ENCODE measurements around the gene SCARB1.

SCARB1 gene

DNA sequence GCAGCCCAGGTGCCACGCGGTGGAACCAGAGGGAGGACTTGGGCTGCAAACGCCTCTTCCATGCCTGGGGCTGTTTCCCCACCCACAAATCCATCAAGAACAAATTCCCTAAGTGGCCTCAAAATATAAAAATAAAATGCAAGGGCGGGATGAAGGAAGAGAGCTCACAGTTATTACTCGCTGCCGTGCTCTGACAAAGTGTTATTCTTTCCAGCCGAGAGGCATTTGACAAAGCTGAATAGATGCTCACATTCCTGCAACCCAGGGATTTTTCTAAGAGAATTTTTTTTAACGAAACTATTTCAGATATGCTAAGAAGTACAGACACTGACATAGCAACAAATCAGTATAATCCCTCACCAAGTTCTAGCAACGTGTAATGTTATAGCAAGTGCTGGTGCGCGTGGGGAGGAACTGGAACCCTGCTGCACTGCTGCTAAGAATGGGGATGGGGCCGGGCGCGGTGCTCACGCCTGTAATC is 70.7 kb downstream of the SCARB1 start:
- no peak for DNase-seq

DNA sequence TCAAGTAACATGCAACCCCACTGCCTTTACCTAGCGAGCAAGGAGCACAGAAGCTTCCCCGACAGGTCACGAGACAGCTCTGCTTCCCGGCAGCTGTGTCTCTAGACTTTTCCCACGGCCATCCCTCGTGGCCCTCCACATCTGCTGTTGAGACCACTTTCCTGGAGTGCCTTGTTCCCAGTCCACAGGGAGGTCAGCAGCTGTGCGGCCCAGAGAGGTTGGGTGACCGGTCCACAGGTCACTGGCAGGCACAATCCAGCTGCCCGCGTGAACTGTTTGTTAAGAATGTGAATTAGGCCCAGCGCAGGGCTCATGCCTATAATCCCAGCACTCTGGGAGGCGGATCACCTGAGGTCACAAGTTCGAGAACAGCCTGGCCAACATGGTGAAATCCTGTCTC is 71.5 kb downstream of the SCARB1 start:
- no peak for DNase-seq

DNA sequence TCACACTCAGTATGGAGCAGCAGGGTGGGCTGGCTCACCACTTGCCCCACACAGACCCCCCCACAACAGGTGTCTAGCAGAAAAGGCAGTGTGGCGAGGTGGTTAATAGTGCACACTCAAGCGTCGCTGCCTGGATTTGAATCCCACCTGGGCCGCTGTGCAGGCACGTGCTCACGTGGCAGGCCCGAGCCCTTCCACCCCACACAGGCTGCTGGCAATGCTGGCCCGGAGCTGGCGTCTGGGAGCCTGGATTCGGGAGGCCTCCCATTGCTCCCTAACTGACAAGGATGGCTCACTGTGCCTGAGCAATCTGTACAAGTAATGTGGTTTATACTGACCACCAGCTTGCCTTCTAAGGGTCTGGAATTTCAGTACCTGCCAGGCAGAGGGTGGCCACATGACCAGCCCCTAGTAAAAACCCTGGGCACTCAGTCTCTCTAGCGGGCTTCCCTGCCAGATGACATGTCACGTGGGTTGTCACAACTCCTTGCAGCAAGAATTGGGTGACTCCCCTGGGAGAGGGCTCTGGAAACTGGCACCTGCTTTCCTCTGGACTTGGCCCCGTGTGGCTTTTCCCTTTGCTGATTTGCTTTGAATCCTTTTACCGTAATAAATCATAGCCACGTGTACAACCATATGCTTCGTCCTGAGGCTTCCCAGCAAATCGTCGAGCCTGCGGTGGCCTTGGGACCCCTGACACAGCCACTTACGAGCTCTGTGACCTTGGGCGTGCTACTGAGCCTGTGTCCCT is 72.8 kb downstream of the SCARB1 start:
- no peak for DNase-seq

DNA sequence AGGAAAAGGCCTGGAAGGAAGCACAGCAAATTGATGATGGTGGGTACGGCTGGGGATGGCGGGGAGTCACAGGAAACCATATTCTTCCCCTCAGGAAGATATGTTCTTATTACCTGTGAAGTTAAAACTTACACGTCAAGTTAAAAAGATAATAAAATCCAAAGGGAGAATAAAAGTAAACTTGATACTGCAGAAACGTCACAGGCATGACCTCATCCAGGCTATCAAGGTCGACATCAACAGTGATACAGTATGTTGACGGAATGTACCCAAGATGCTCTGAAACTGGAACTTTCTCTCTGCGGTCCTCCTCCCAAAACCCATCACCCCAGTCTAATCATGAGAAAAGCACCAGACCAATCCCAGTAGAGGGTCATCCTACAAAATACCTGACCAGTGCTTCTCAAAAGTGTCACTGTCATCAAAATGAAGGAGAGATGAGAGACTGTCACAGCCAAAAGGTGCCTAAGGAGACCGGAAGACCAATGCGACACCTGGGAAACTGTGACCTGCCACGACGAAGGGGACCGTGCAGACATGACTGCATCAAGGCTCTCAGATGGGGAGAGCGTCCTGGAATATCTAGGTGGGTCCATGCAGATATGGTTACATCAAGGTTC is 74.6 kb downstream of the SCARB1 start:
- no peak for DNase-seq

DNA sequence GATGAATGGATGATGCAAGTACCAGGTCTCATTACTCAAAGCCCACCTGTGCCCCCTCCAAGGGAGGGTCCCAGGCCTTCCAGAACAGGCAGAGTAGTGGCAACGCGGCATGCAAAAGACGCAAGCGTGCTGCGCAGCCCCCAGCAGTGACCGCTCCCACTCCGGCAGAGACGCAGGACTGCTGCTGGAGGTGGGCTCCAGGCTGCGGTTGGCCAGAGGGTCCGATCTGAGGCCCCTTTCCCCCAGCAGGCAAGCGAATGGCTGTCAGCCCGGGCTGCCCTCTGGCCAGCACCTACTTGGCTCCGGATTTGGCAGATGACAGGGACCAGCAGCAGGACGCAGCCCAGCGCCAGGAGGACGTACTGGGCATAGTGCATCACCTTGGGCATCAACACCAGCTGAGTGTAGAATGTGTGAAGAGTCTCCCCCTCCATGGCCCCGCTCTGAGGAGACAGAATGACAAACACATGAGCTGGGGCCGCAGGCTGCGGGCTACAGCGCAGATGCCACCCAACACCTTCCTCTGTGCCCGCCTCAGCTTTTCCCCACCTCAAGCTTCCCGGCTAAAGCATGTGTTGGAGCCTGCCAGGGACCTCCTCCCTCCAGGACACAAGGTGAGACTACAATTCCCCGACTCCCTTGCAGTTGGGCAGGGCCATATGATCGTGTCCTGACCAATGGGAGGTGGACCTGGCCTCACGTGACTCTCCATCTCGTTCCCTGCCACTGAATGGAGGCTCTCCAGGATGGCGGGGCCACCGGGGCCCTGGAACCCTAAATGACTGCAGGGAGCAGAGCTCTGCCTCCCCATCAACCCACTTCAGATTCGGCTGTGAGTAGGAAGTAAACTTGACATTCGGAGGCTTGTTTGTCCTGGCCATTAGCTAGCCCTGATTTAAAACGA is 77.4 kb downstream of the SCARB1 start:
- no peak for DNase-seq

DNA sequence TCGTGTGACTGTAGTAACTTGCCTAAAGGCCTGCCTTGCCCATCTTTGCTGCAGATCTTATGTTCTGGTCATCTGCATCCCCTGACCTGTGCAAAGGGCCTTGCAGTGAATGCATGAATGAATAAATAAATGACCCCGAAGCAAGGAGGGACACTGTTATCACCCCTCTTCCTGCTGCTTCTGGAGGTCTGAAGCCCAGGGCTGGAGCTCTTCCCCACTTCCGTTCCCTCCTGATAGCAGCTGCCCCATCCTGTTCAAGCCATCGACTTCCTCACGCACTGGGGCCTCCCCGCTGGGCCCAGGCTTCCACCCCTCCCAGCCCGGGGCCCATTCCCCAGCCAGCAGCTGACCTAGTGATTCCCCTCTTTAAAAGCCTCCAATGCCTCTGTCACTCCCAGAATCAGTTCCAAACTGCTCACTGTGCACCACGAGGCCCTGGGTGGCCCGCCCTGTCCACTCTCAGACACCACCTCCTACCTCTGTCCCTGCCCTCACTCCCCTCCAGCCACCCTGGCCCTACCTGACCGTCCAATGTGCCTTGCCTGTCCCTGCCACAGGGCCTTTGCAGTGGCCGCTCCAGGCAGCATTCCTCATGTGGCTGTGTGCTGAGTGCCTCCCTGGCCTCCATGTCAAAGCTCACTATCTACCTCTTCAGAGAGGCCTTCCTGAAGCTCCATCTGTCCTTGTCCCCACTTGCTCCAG is 78.6 kb downstream of the SCARB1 start:
- DNase-seq, result no peak

DNA sequence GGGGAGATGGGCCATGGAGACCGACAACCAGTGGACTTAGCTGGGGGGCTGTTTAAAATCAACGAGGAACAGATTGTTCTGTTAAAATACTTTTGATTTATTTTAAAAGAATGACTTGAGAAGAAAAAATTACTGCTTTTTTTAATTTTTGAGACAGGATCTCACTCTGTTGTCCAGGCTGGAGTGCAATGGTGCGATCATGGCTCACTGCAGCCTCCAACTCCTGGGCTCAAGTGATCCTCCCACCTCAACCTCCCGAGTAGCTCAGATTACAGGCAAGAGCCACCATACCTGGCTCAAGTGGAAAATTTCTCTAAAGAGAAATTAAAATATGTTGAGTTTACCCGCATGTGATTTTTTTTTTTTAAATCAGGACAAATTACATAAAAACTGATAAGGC is 80.6 kb downstream of the SCARB1 start:
- no peak for DNase-seq

DNA sequence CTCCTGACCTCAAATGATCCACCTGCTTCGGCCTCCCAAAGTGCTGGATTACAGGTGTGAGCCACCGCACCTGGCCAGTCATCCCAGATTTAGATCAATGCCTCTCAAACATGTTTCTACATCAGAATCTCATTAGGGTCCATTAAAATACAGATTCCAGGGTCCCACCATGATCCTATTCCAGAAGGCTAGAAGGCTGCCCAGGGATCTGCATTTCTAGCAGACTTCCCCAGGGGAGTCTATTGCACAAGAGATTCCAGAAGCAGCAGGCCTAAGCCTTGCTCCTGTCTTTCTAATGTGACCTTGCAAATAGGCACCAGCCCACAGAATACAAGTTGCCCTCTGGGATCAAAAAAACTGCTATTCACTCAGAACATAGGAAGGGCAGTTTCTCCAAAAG is 81.5 kb downstream of the SCARB1 start:
- no peak for DNase-seq

DNA sequence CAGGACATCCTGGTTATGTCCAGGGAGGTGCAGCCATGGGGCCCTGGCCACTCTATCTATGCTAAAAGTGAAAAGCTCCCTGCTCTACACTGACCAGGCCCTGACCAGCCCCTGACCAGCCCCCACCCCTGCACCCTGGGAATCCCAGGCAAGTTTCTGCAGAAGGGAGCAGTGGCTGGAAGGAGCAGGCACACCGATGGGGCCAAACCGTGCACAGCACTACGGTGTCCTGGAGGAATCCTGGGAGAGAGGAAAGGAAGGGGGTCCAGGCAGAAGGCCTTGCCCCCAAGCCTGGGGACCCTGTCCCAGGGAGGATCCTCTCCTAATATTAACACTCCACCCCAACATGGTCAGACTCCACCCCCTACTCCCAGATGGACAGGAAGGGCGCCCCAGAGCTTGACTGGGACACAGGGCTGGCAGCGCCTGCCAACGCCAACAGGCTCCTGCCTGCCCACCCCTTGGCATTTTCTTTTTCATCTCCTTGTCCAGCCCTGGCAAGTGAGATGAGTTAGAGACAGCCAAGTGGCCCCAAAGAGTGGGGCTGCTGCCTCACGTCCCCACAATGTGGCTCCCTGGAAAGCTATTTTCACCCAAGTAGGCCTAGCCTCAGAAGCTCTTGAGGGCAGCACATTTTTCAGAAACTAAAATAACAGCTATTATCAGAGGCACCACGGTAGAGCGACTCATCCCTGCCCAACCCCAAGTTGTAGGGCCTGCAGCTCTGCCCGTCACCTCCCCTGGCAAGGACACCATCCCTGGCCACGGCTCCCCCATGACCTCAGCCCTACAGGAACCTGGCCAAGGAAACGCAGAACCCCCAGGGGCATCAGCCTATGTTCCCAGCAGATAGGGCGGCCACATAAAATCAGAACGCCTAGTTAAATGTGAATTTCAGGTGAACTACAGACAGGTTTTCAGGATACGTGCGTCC is 82.6 kb downstream of the SCARB1 start:
- no peak for DNase-seq

DNA sequence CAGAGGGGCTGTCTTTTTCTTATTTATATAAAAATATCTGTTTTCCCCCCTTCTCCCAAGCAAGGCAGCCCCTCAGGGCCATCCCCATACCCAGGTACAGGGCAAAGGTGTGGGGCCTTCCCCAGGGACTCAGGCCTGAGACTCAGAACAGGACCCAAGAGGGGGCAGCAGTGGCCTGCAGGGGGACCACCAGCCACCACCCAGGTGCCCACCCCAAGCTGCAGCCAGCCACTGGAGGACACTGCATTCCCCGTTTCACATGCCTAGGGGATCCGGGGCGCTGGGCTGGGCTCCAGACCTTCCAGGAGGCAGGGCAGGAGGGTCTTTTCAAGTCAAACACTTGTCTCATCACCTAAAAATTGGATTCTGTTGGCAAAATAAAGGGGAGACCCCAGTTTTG is 83.3 kb downstream of the SCARB1 start:
- DNase-seq, result no peak

DNA sequence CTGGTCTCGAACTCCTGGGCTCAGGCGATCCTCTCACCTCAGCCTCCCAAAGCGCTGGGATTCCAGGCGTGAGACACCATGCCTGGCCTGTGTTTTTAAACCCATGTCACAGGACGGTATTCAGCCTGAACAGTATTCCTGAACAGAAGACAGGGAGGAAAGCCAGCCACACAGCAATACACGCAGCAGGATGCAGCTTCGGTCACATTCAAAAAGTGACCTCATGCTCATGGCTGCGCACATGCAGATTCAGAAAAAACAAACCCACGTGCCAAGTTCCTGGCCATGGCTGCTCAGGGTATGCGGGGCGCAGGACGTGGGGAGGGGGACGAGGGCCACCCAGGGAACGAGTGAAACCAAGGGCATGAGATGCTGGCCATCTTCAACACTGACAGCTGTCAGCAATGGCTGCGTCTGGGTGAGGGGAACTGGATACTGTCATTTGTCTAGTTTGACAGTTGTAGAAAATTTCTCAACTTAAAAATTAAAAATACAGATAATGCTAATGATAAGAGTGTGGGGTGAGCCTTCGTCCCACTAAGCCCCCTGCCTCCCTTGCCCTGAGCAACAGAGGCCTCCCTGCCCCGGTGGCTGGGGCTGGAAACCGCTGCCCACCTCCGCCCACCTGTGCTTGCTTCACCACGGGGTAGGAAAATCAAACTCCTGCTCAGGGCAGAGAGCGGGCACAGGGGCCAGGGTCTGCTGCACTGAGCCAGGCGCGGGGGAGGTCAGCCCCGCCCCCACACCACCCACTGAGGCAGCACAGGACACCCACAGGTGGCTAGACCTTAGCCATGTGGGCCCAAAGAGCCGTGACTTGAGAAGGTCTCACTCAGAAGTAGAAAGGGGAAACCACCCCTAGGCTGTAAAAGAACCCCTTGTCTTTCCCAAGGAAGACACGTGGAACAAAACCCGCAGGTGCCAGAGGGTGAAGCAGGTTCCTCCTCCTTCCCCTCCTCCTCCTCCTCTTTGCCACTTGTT is 84.2 kb downstream of the SCARB1 start:
- DNase-seq, result no peak

DNA sequence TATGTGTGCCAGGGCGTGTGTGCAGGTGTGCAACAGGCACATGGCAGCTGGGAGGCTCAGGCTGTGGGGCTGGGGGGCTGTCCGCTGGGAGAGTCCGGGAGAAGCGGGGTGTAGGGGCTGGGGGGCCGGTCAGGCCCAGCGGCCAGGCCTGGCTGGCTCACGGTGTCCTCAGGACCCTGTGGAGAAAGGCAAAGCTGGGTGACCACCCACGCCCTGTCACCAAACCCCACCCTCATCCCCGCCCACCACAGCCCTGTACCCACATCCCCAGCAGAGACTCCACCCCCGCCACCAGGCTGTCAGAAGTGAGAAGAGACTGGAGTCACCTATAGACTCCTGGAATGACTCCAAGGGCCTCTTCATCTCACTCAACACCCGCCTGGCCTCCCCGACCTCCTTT is 85.3 kb downstream of the SCARB1 start:
- no peak for DNase-seq

DNA sequence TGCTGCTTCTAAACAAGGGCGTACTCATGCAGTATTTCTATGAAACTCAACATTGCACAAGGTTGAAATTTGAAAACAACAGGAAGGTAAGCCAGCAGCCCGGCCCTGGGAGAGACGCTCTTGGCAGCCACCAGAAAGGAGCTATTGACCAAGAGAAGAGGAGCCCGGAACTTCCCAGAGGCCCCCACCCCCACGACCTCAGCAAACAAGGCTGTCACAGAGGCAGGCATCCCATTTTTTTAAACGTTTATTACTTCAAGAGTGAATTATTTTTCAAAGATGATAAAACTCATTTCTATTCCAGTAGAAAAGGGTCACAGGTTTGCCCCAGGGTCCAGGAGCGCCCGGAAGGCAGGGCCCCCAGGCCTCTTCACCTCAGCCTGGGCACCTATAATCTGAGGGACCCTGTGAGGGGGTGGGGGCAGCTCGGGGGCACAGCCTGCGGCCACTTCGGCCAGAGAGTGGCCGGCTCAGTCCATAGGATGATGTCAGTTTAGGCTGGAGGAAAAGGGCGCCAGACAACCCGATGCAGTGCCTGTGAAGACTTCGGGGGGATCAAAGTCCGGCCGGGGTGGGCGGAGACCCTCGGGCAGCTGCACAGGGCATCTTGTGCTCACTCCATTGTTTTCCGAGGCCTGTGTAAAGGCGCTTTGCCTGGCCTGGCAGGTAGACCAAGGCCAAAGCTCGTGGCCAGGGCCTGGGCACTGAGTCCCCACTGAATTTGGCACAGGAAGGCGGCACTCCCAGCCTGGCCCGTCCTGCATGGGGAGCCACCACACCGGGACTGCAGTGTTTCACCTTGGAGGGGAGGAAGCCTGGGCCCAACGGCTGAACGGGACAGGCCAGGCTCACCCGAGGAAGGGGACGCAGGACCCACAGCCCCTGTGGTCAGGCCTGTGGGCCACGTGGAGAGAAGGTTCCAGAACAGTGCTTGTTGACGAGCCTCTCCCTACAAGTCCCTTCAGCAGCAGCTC is 86.0 kb downstream of the SCARB1 start:
- DNase-seq, result no peak

DNA sequence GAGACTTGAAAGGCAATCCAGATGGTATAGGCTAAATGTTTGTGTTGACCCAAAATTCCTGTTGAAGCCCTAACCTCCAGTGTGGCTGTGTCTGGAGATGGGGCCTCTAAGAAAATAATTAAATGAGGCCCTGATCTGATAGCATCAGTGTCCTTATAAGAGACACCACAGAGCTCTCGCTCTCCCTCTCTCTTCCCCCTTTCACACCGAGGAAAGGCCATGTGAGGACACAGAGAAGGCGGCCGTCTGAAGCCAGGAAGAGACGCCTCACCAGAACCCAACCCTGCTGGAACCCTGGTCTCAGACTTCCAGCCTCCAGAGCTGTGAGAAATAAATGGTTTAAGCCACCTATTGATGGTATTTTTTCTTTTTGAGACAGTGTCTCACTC is 87.5 kb downstream of the SCARB1 start:
- no peak for DNase-seq

DNA sequence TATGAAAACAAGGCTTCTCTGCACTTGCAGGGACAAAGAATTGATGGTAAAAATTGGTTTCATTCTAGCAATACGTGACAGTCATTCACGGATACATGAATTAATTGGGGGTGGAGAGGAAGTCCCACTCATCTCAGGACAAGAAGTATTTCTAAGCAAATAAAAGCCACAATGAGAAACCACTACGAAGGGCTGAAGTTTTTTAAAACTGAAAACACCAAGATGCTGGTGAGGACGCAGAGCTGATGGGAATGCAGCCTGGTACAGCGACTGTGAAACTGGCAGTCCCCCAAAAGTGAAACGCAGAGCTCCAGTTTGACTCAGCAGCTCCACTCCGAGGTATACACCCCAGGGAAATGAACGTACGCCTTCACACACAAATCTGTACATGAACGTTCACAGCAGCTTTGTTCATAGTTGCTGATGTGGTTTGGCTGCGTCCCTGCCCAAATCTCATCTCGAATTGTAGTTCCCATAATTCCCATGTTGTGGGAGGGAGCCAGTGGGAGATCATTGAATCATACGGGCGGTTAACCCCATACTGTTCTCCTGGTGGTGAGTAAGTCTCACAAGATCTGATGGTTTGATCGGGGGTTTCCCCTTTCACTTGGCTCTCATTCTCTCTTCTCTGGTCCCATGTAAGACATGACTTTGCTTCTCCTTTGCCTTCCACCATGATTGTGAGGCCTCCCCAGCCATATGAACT is 89.0 kb downstream of the SCARB1 start:
- DNase-seq, result peak; percentile 37

DNA sequence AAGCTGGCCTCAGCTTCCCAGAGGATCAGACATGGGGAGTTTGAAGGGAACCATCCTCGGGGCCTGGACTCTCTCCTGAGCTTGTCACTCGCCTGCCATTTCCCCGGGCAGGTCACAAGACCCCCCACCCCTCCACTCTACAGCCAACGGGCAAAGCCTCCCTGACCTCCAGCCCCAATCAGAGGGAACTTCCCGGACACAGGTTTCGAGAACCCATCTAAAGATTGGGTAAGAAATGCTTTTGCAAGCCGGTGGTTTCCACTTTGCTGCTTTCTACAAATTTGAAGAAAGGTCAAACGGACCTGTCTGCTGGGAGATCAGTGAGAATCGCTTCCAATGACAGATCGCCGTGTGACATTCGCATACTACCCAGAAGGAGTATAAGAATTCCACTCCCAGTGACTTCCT is 89.6 kb downstream of the SCARB1 start:
- DNase-seq, result no peak

DNA sequence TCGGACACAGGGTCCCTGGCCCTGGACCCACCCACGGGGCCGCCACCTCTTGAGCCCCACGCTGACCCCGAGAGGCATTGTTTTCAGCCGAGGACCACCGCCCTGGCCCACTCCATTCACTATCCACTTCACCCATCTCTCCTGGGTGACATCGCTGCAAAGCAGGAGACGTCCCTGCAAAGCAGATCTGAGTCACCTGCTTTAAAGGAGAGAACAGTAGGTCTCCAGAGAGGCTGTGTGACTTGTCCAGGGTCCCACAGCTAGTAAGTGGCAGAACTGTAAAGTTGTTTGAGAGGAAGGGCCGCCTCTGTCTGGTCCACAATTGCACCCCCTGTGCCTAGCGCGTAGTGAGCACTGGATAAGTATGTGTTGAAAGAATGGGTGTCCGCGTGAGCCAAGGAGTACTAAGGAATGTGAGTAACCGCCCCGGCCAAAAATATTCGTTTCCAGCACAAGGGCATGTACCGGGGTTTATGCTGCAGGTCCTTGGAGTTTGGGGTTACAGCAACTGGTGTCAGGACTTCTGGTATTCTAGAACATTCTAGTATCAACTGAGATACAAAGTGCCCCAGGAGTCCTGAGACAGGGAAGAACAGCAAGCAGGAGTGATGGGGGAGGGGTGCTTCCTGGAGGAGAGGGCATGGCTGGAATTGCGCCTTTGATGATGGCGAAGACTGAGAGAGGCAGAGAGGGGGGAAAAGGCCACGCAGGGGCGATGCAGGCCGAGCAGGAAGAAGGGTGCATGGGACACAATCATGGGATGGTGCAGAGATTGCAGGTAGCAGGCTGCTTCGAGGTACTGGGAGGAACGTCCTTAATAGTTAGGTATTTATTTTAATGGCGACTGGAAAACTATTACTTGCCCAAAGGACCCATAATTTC is 91.1 kb downstream of the SCARB1 start:
- no peak for DNase-seq
